IMR-90 (cell line): ENCODE data around the gene SSBP2. TPM values are rescaled to one million over a fixed set of nuclear protein-coding genes. Genes with fewer than 3 reads are reported as not detected.

Experiments used
- ATAC-seq: fragments of 200-7000 bp; cut with Tn5 transposase; 2 replicates; pipeline ENCODE4 v1.9.1; 2020; ENCODE audit warnings: low read depth, mild to moderate bottlenecking, moderate library complexity
- BruUV-seq: library from RNA; stranded (reverse); fragments of 400-500 nt; replicated peaks from 2 replicates; lab custom pipeline; 2021; lab: Mats Ljungman, UMichigan
- CTCF ChIA-PET: fragments of 300-600 bp; formaldehyde crosslinking; extraction: SDS; loops from one replicate; lab custom pipeline; 2021; ENCODE audit warnings: antibody characterized with exemption; lab: Yijun Ruan, JAX
- POLR2A ChIA-PET: fragments of 300-600 bp; sonication (Branson Sonifier 250); formaldehyde crosslinking; loops from one replicate; lab custom pipeline; 2022; ENCODE audit warnings: antibody characterized with exemption; ENCODE audit not compliant: unreplicated experiment; lab: Charles Lee
- DNase-seq: peaks from one replicate; pipeline ENCODE4 v3.0.0; 2013
- H2AFZ ChIP-seq: replicated peaks from 2 replicates; pipeline ENCODE3; 2013; ENCODE audit warnings: low read length, mild to moderate bottlenecking; ENCODE audit not compliant: poor library complexity
- H2AK5ac ChIP-seq: 2 replicates; pipeline ENCODE4 v1.6.1; 2013; ENCODE audit warnings: low read depth, low read length, inconsistent platforms
- H2AK9ac ChIP-seq: replicated peaks from 2 replicates; pipeline ENCODE3; 2013; ENCODE audit warnings: mild to moderate bottlenecking, low read depth, low read length, moderate library complexity; ENCODE audit not compliant: poor library complexity
- H2BK120ac ChIP-seq: 2 replicates; pipeline ENCODE4 v1.6.1; 2013; ENCODE audit warnings: low read depth, low read length, inconsistent platforms
- H2BK15ac ChIP-seq: 3 replicates; pipeline ENCODE4 v1.6.1; 2013; ENCODE audit warnings: low read depth, low read length, inconsistent platforms
- H2BK20ac ChIP-seq: 2 replicates; pipeline ENCODE4 v1.6.1; 2013; ENCODE audit warnings: low read depth, mild to moderate bottlenecking, inconsistent platforms, low read length, moderate library complexity
- H2BK5ac ChIP-seq: 2 replicates; pipeline ENCODE4 v1.6.1; 2013; ENCODE audit warnings: mild to moderate bottlenecking, low read depth, low read length, inconsistent platforms; ENCODE audit not compliant: poor library complexity, severe bottlenecking
- H3K14ac ChIP-seq: replicated peaks from 2 replicates; pipeline ENCODE4 v1.6.1; 2013; ENCODE audit warnings: low read depth, low read length, inconsistent platforms
- H3K18ac ChIP-seq: 2 replicates; pipeline ENCODE4 v1.6.1; 2013; ENCODE audit warnings: low read depth, low read length, control low read depth
- H3K23ac ChIP-seq: 2 replicates; pipeline ENCODE4 v1.6.1; 2013; ENCODE audit warnings: low read depth, low read length, inconsistent platforms
- H3K27ac ChIP-seq: 2 replicates; pipeline ENCODE4 v1.5.1; 2013; ENCODE audit warnings: mild to moderate bottlenecking, control low read depth, low read length; ENCODE audit not compliant: insufficient read depth
- H3K27me3 ChIP-seq: 2 replicates; pipeline ENCODE4 v1.6.1; 2013; ENCODE audit warnings: low read length; ENCODE audit not compliant: control insufficient read depth, insufficient read depth
- H3K36me3 ChIP-seq: 2 replicates; pipeline ENCODE4 v1.6.1; 2013; ENCODE audit warnings: low read length, mixed read lengths; ENCODE audit not compliant: control insufficient read depth, insufficient read depth
- H3K4ac ChIP-seq: 2 replicates; pipeline ENCODE4 v1.6.1; 2013; ENCODE audit warnings: low read depth, low read length, inconsistent platforms
- H3K4me1 ChIP-seq: 2 replicates; pipeline ENCODE4 v1.6.1; 2013; ENCODE audit warnings: low read length, mixed read lengths; ENCODE audit not compliant: control insufficient read depth, insufficient read depth
- H3K4me2 ChIP-seq: 2 replicates; pipeline ENCODE4 v1.6.1; 2013; ENCODE audit warnings: low read depth, mild to moderate bottlenecking, control low read depth, low read length, moderate library complexity
- H3K4me3 ChIP-seq: 2 replicates; pipeline ENCODE4 v1.5.1; 2013; ENCODE audit warnings: low read depth, mild to moderate bottlenecking, control low read depth, low read length, moderate library complexity; ENCODE audit not compliant: insufficient read depth
- H3K56ac ChIP-seq: 2 replicates; pipeline ENCODE4 v1.6.1; 2013; ENCODE audit warnings: low read length, inconsistent platforms; ENCODE audit not compliant: insufficient read depth; ENCODE audit errors: extremely low read depth
- H3K79me1 ChIP-seq, 2 experiments: 2 replicates each; pipeline ENCODE4 v1.6.1; 2013; ENCODE audit warnings: low read length in 2 of 2, inconsistent platforms in 1 of 2, low read depth in 1 of 2
- H3K9ac ChIP-seq: 2 replicates; pipeline ENCODE4 v1.6.1; 2013; ENCODE audit warnings: low read depth, low read length, control low read depth
- H3K9me1 ChIP-seq: 2 replicates; pipeline ENCODE4 v1.6.1; 2013; ENCODE audit warnings: low read length, inconsistent platforms; ENCODE audit not compliant: insufficient read depth
- H3K9me3 ChIP-seq: 2 replicates; pipeline ENCODE4 v1.6.1; 2013; ENCODE audit warnings: low read length; ENCODE audit not compliant: control insufficient read depth, insufficient read depth
- H4K20me1 ChIP-seq: 2 replicates; pipeline ENCODE4 v1.6.1; 2013; ENCODE audit warnings: low read length, inconsistent platforms; ENCODE audit not compliant: insufficient read depth
- H4K5ac ChIP-seq: 2 replicates; pipeline ENCODE4 v1.6.1; 2013; ENCODE audit warnings: mild to moderate bottlenecking, low read depth, low read length, control low read depth
- H4K8ac ChIP-seq, 2 experiments: 2 replicates each; pipeline ENCODE4 v1.6.1; 2013; ENCODE audit warnings: low read depth in 2 of 2, low read length in 2 of 2, control low read depth in 1 of 2, inconsistent platforms in 1 of 2
- H4K91ac ChIP-seq: 2 replicates; pipeline ENCODE4 v1.6.1; 2013; ENCODE audit warnings: low read depth, low read length, inconsistent platforms; ENCODE audit not compliant: insufficient read depth
- BHLHE40 ChIP-seq: fragments of 150-350 bp; IDR thresholded peaks from 2 replicates; pipeline ENCODE4 v1.6.1; 2016; ENCODE audit warnings: mild to moderate bottlenecking, low read depth, low read length
- CEBPB ChIP-seq: IDR thresholded peaks from 2 replicates; pipeline ENCODE4 v1.6.1; 2012; ENCODE audit warnings: low read depth, low read length, improper control_type of control experiment
- CHD1 ChIP-seq: IDR thresholded peaks from 2 replicates; pipeline ENCODE4 v1.6.1; 2012; ENCODE audit warnings: low read depth, low read length, improper control_type of control experiment
- FOS ChIP-seq: fragments of 150-350 bp; IDR thresholded peaks from 2 replicates; pipeline ENCODE4 v1.6.1; 2016; ENCODE audit warnings: low read depth, low read length
- MAFK ChIP-seq: IDR thresholded peaks from 2 replicates; pipeline ENCODE4 v1.6.1; 2012; ENCODE audit warnings: low read depth, low read length, improper control_type of control experiment
- MAZ ChIP-seq: IDR thresholded peaks from 2 replicates; pipeline ENCODE4 v1.6.1; 2012; ENCODE audit warnings: low read depth, mild to moderate bottlenecking, low read length, improper control_type of control experiment, moderate library complexity, borderline replicate concordance
- MXI1 ChIP-seq: IDR thresholded peaks from 2 replicates; pipeline ENCODE4 v1.6.1; 2012; ENCODE audit warnings: low read depth, mild to moderate bottlenecking, low read length, moderate library complexity, borderline replicate concordance
- NFE2L2 ChIP-seq: fragments of 150-350 bp; IDR thresholded peaks from 2 replicates; pipeline ENCODE4 v1.6.1; 2016; ENCODE audit warnings: low read depth, mild to moderate bottlenecking, low read length
- POLR2A ChIP-seq: IDR thresholded peaks from 2 replicates; pipeline ENCODE4 v1.6.1; 2012; ENCODE audit warnings: mild to moderate bottlenecking, low read depth, low read length
- RAD21 ChIP-seq: IDR thresholded peaks from 2 replicates; pipeline ENCODE4 v1.6.1; 2012; ENCODE audit warnings: low read length, improper control_type of control experiment
- RCOR1 ChIP-seq: IDR thresholded peaks from 2 replicates; pipeline ENCODE4 v1.6.1; 2012; ENCODE audit warnings: mild to moderate bottlenecking, low read length, improper control_type of control experiment; ENCODE audit not compliant: insufficient replicate concordance
- RFX5 ChIP-seq: IDR thresholded peaks from 2 replicates; pipeline ENCODE4 v1.8.0; 2012; ENCODE audit warnings: low read depth, mild to moderate bottlenecking, low read length, moderate library complexity
- SMC3 ChIP-seq: fragments of 150-350 bp; IDR thresholded peaks from 2 replicates; pipeline ENCODE4 v1.6.1; 2016; ENCODE audit warnings: low read depth, mild to moderate bottlenecking, antibody characterized with exemption, low read length, moderate library complexity
- WGBS, 2 experiments: methylation state at CpG; one replicate each; pipeline versions ENCODE4 v1.1.5 to v1.1.7; 2013; ENCODE audit warnings: missing lambda C conversion rate in 2 of 2; ENCODE audit not compliant: insufficient read length in 1 of 2; ENCODE audit errors: extremely low coverage in 2 of 2; 5-methylcytosine and 5-hydroxymethylcytosine counted together
- dilution Hi-C: fragments of 300-500 bp; cut with HindIII; formaldehyde crosslinking; loops from one replicate; pipeline ENCODE4 v1.14.3; 2018; ENCODE audit warnings: low sequenced_read_pairs; ENCODE audit not compliant: unreplicated experiment
- in situ Hi-C: fragments of 300-500 bp; cut with MboI; formaldehyde crosslinking; loops from 3 replicates; pipeline ENCODE4 v1.14.3; 2019; ENCODE audit warnings: low sequenced_read_pairs, inconsistent platforms, mixed read lengths
- intact Hi-C: fragments of 100-400 bp; cut with micrococcal nuclease; formaldehyde crosslinking; loops from 2 replicates; pipeline ENCODE4 v1.10.0; 2022
- polyA plus RNA-seq, 3 experiments: library from polyadenylated mRNA; depleted of rRNA; stranded (reverse); fragments of >200 nt; gene quantifications; 2 replicates each; pipeline ENCODE4 v1.2.3, GENCODE V29; 2012; ENCODE audit warnings: low replicate concordance in 1 of 3
- total RNA-seq: library from RNA; depleted of rRNA; stranded (reverse); fragments of >200 nt; gene quantifications from 2 replicates; pipeline ENCODE4 v1.2.3, GENCODE V29; 2012
- TF ChIP-seq, protein P1 (sequence below): conservative IDR thresholded peaks from 2 replicates; pipeline ENCODE4 v1.5.1; 2012; ENCODE audit warnings: mild to moderate bottlenecking, low read depth, low read length, improper control_type of control experiment
- TF ChIP-seq, protein P2 (sequence below): fragments of 150-350 bp; IDR thresholded peaks from 2 replicates; pipeline ENCODE4 v1.6.1; 2017; ENCODE audit warnings: mild to moderate bottlenecking, antibody characterized with exemption, low read length, low read depth
- TF ChIP-seq, protein P3 (sequence below): fragments of 150-350 bp; IDR thresholded peaks from 2 replicates; pipeline ENCODE4 v1.6.1; 2016; ENCODE audit warnings: low read depth, mild to moderate bottlenecking, low read length, moderate library complexity, borderline replicate concordance

Gene SSBP2
- total and polyA plus RNA-seq, 2 of the 4 experiments (the other 2 are of a cell fraction): 38.4 to 42.7 TPM

DNA sequence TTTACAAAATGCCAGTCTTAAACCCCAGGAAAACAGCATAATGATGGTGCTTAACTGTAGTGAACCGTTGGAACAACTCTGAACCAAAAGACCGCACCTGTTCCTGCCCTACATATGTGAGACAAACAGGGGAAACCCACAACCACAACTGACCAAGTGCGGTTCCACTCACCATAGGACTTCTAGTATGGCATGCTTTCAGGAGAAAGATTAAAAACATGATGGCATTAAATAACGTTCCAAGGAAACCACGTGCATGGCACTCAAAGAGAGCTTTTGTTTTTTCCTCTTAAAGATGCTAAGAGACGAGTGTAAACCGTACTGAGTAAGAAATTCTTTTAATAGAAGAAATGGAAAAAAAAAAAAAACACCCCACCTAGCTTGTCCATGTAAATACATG, 119.8 kb downstream of the SSBP2 start:
- Histone ChIP-seq H3K4me3 (no peak overlapping the region), H3K36me3 (no peaks in the 10 kb centered on the region), H3K9me1 (no peaks in the 10 kb centered on the region; the same call in 1 of the 2 replicates), H2BK15ac (no peak overlapping the region), H2AFZ (no peak overlapping the region), H4K20me1 (no peaks in the 10 kb centered on the region), H3K56ac (no peak overlapping the region), H3K9ac (no peak overlapping the region), H3K4ac (no peak overlapping the region), H2AK5ac (no peak overlapping the region), H2AK9ac (no peak overlapping the region), H3K9me3 (no peaks in the 10 kb centered on the region), H2BK20ac (no peak overlapping the region), H3K18ac (no peak overlapping the region), H3K4me2 (no peak overlapping the region), H3K27me3 (no peaks in the 10 kb centered on the region), H4K5ac (no peak overlapping the region), H4K91ac (no peak overlapping the region), H4K8ac (no peak overlapping the region), H3K27ac (no peak overlapping the region), H2BK120ac (no peak overlapping the region), H3K14ac (no peak overlapping the region), H3K79me1 (peaks cover 0 to 4% of the 10 kb centered on the region in 2 experiments; a peak in 2 of 4 replicates), H2BK5ac (no peak overlapping the region), H3K23ac (no peak overlapping the region), H3K4me1 (peaks cover 4% of the 10 kb centered on the region; the same call in 1 of the 2 replicates)
- POLR2A ChIA-PET: no interaction called here
- in situ Hi-C loops: no loop called here
- ATAC-seq (no peak), DNase-seq (no peak)
- CTCF ChIA-PET: interaction anchor here (0.8 kb wide), 1 partner anchor 124 kb away, joined by 5 read pairs; no protein-coding TSS in a partner anchor
- intact Hi-C loops: no loop called here
- TF ChIP-seq CHD1 (no peak), CEBPB (no peak), NFE2L2 (no peak), MAFK (no peak), MAZ (no peak), POLR2A (no peak), RCOR1 (no peak), FOS (no peak), SMC3 (no peak), BHLHE40 (no peak), RAD21 (no peak), MXI1 (no peak), RFX5 (no peak)
- TF ChIP-seq, protein P1, sequence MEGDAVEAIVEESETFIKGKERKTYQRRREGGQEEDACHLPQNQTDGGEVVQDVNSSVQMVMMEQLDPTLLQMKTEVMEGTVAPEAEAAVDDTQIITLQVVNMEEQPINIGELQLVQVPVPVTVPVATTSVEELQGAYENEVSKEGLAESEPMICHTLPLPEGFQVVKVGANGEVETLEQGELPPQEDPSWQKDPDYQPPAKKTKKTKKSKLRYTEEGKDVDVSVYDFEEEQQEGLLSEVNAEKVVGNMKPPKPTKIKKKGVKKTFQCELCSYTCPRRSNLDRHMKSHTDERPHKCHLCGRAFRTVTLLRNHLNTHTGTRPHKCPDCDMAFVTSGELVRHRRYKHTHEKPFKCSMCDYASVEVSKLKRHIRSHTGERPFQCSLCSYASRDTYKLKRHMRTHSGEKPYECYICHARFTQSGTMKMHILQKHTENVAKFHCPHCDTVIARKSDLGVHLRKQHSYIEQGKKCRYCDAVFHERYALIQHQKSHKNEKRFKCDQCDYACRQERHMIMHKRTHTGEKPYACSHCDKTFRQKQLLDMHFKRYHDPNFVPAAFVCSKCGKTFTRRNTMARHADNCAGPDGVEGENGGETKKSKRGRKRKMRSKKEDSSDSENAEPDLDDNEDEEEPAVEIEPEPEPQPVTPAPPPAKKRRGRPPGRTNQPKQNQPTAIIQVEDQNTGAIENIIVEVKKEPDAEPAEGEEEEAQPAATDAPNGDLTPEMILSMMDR: no peak
- TF ChIP-seq, protein P2, sequence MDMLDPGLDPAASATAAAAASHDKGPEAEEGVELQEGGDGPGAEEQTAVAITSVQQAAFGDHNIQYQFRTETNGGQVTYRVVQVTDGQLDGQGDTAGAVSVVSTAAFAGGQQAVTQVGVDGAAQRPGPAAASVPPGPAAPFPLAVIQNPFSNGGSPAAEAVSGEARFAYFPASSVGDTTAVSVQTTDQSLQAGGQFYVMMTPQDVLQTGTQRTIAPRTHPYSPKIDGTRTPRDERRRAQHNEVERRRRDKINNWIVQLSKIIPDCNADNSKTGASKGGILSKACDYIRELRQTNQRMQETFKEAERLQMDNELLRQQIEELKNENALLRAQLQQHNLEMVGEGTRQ: no peak
- TF ChIP-seq, protein P3, sequence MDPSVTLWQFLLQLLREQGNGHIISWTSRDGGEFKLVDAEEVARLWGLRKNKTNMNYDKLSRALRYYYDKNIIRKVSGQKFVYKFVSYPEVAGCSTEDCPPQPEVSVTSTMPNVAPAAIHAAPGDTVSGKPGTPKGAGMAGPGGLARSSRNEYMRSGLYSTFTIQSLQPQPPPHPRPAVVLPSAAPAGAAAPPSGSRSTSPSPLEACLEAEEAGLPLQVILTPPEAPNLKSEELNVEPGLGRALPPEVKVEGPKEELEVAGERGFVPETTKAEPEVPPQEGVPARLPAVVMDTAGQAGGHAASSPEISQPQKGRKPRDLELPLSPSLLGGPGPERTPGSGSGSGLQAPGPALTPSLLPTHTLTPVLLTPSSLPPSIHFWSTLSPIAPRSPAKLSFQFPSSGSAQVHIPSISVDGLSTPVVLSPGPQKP: no peak
- dilution Hi-C loops: no loop called here
- BruUV-seq: no TSS peak
- no CpG with 5 or more reads among the region's 7 CpGs for WGBS, 2 experiments
